Measurements from ENCODE around the gene SPPL2B. TPM values are rescaled to one million over a fixed set of nuclear protein-coding genes. Genes with fewer than 3 reads are reported as not detected.

SPPL2B gene
- polyA plus RNA-seq, 1 donor from 2014 or later = 68.7 TPM

- Histone ChIP-seq H2AFZ (ENCODE audit: low read depth, low read length) (no peak overlapping the region), H3K9me3 (ENCODE audit: low read length) (no peaks in the 10 kb centered on the region)
These were observed 61.1 kb downstream of the SPPL2B start for GRCh38 chr19:2389594-2389993.

DNA sequence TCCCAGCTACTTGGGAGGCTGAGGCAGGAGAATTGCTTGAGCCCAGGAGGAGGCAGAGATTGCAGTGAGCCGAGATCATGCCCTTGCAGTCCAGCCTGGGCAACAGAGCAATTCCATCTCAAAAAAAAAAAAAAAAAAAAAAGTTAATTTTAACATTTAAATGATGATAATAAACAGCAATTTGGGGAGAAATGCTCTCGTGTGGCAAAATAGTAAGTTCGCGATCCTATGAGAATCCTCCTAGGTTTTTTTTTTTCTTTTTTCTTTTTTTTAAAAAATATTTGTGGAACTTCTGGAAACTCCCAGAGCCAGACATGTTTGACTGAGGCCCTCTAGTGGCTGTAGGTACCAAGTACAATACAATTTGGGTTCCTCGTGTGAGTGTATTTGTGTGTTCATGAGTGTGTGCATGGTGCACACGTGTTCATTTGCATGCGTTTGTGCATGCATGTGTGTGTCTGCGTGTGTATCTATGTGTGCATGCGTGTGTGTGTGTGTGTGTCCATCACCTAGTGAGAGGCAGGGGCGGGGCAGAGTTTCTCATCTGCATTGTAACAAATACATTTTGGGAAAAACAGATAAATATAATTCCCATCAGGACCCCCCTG lies 62.7 kb downstream of the SPPL2B start:
- Histone ChIP-seq H3K36me3 (ENCODE audit: insufficient read depth, low read length) (no peaks in the 10 kb centered on the region), H2AFZ (ENCODE audit: low read depth, low read length) (no peak overlapping the region), H3K27ac (ENCODE audit: low read length) (no peak overlapping the region), H4K20me1 (ENCODE audit: insufficient read depth) (no peaks in the 10 kb centered on the region), H3F3A (ENCODE audit: insufficient read depth, low read length, poor library complexity, severe bottlenecking) (no peaks in the 10 kb centered on the region), H3K4me3 (ENCODE audit: low read length) (no peak overlapping the region), H3K9me2 (ENCODE audit: insufficient read depth, low read length) (no peaks in the 10 kb centered on the region), H3K9me3 (ENCODE audit: low read length) (no peaks in the 10 kb centered on the region), H3K9ac (ENCODE audit: low read length) (no peak overlapping the region), H3K27me3 (ENCODE audit: insufficient read depth, low read depth, low read length) (no peaks in the 10 kb centered on the region), H3K4me2 (ENCODE audit: low read length) (no peak overlapping the region), H3K79me2 (replicated peaks; ENCODE audit: insufficient read depth, low read length) (no peaks in the 10 kb centered on the region)
- TF ChIP-seq TAF1 (IDR thresholded peaks at IDR 0.05; ENCODE audit: low read depth) = no peak
- peak; percentile 84 for TF ChIP-seq SMC3 (conservative IDR thresholded peaks at IDR 0.05; ENCODE audit: poor library complexity)
- TF ChIP-seq REST (IDR thresholded peaks at IDR 0.05; ENCODE audit: borderline replicate concordance) = no peak
- TF ChIP-seq RAD21 (conservative IDR thresholded peaks at IDR 0.05) = peak; percentile 82
- TF ChIP-seq MXI1 (conservative IDR thresholded peaks at IDR 0.05; ENCODE audit: poor library complexity, severe bottlenecking) = peak; percentile 89
- TF ChIP-seq EZH2 (IDR thresholded peaks at IDR 0.05; ENCODE audit: borderline replicate concordance, insufficient read depth, low read length, poor library complexity, severe bottlenecking) = no peak
- no peak for TF ChIP-seq POLR2AphosphoS5 (IDR thresholded peaks at IDR 0.05)

More at GRCh38 chr19:2389594-2389993, 61.1 kb downstream of the SPPL2B start:
- Histone ChIP-seq H3K4me2 (ENCODE audit: low read length) (no peak overlapping the region), H4K20me1 (ENCODE audit: insufficient read depth) (no peaks in the 10 kb centered on the region), H3K4me3 (ENCODE audit: low read length) (no peak overlapping the region), H3K27ac (ENCODE audit: low read length) (no peak overlapping the region), H3K36me3 (ENCODE audit: insufficient read depth, low read length) (no peaks in the 10 kb centered on the region), H3F3A (ENCODE audit: insufficient read depth, low read length, poor library complexity, severe bottlenecking) (no peaks in the 10 kb centered on the region), H3K27me3 (ENCODE audit: insufficient read depth, low read depth, low read length) (no peaks in the 10 kb centered on the region), H3K9me2 (ENCODE audit: insufficient read depth, low read length) (no peaks in the 10 kb centered on the region), H3K79me2 (replicated peaks; ENCODE audit: insufficient read depth, low read length) (no peaks in the 10 kb centered on the region), H3K9ac (ENCODE audit: low read length) (no peak overlapping the region)
- TF ChIP-seq EZH2 (IDR thresholded peaks at IDR 0.05; ENCODE audit: borderline replicate concordance, insufficient read depth, low read length, poor library complexity, severe bottlenecking) (no peak), REST (IDR thresholded peaks at IDR 0.05; ENCODE audit: borderline replicate concordance) (no peak), MXI1 (conservative IDR thresholded peaks at IDR 0.05; ENCODE audit: poor library complexity, severe bottlenecking) (no peak), SMC3 (conservative IDR thresholded peaks at IDR 0.05; ENCODE audit: poor library complexity) (no peak), EP300 (conservative IDR thresholded peaks at IDR 0.05; ENCODE audit: poor library complexity, severe bottlenecking) (no peak), POLR2AphosphoS5 (IDR thresholded peaks at IDR 0.05) (no peak), TAF1 (IDR thresholded peaks at IDR 0.05; ENCODE audit: low read depth) (no peak), RAD21 (conservative IDR thresholded peaks at IDR 0.05) (no peak)
- TF ChIP-seq, protein P1, sequence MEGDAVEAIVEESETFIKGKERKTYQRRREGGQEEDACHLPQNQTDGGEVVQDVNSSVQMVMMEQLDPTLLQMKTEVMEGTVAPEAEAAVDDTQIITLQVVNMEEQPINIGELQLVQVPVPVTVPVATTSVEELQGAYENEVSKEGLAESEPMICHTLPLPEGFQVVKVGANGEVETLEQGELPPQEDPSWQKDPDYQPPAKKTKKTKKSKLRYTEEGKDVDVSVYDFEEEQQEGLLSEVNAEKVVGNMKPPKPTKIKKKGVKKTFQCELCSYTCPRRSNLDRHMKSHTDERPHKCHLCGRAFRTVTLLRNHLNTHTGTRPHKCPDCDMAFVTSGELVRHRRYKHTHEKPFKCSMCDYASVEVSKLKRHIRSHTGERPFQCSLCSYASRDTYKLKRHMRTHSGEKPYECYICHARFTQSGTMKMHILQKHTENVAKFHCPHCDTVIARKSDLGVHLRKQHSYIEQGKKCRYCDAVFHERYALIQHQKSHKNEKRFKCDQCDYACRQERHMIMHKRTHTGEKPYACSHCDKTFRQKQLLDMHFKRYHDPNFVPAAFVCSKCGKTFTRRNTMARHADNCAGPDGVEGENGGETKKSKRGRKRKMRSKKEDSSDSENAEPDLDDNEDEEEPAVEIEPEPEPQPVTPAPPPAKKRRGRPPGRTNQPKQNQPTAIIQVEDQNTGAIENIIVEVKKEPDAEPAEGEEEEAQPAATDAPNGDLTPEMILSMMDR (IDR thresholded peaks at IDR 0.05; ENCODE audit: poor library complexity, severe bottlenecking) = no peak
